Keratinocyte (primary cell): Measurements from ENCODE around the gene LYPLA2.

ENCODE experiments used
- CTCF ChIP-seq, 3 experiments: IDR thresholded peaks in 1 of 3; conservative IDR thresholded peaks in 1 of 3; optimal IDR thresholded peaks in 1 of 3; 2 replicates in 2 of 3; 3 replicates in 1 of 3; pipeline versions ENCODE3 to v1.5.1; 2011; ENCODE audit warnings: low read length in 3 of 3, mild to moderate bottlenecking in 3 of 3, moderate library complexity in 2 of 3, control low read depth in 1 of 3, inconsistent platforms in 1 of 3; ENCODE audit not compliant: insufficient read depth in 2 of 3; ENCODE audit errors: extremely low read depth in 1 of 3
- EZH2 ChIP-seq: IDR thresholded peaks from one replicate; pipeline ENCODE4 v1.6.1; 2012; ENCODE audit warnings: inconsistent platforms, mild to moderate bottlenecking, low read length, moderate library complexity

GRCh38 chr1:23751815-23752200, 39.1 kb upstream of the LYPLA2 start:
- TF ChIP-seq CTCF (optimal IDR thresholded peaks at IDR 0.05 in 1 of 3, IDR thresholded peaks at IDR 0.05 in 1 of 3, conservative IDR thresholded peaks at IDR 0.05 in 1 of 3; ENCODE audit: extremely low read depth in 1 of 3, insufficient read depth in 2 of 3, low read length in 3 of 3) (no peak), EZH2 (no peak)
